Activated T-helper 1 cell treated with anti-CD3 and anti-CD28 coated beads, Interleukin-12 subunit alpha, Interleukin-12 subunit beta, Interleukin-2, Interleukin-4 antibody, amounts not matched to agents 30 ng/mL and 10 ng/mL and 1 ng/mL, durations not matched to agents 14 hours and 24 hours and 36 hours (primary cell): ENCODE results near the gene CYP11A1. TPM values are rescaled to one million over a fixed set of nuclear protein-coding genes. Genes with fewer than 3 reads are reported as not detected.

ENCODE experiments used
- DNase-seq: peaks from one replicate; pipeline ENCODE4 v3.0.0; 2021; ENCODE audit warnings: low spot score
- H3K27ac Mint-ChIP-seq: one replicate; pipeline ENCODE4 v1.8.0; 2021; ENCODE audit warnings: mild to moderate bottlenecking, mixed read lengths
- H3K27me3 Mint-ChIP-seq: one replicate; pipeline ENCODE4 v1.8.0; 2022; ENCODE audit warnings: mild to moderate bottlenecking, moderate library complexity, mixed read lengths; ENCODE audit not compliant: insufficient read depth
- H3K36me3 Mint-ChIP-seq: one replicate; pipeline ENCODE4 v1.8.0; 2021; ENCODE audit warnings: low read depth, mixed read lengths
- H3K4me1 Mint-ChIP-seq: one replicate; pipeline ENCODE4 v1.8.0; 2021; ENCODE audit warnings: low read depth, mixed read lengths
- H3K4me3 Mint-ChIP-seq: one replicate; pipeline ENCODE4 v1.8.0; 2021; ENCODE audit warnings: mild to moderate bottlenecking, moderate library complexity, mixed read lengths
- H3K9me3 Mint-ChIP-seq: one replicate; pipeline ENCODE4 v1.8.0; 2021; ENCODE audit warnings: mixed read lengths
- intact Hi-C: fragments of 100-400 bp; cut with micrococcal nuclease; formaldehyde crosslinking; loops from one replicate; pipeline ENCODE4 v1.15.1; 2024
- total RNA-seq: library from RNA; stranded (reverse); gene quantifications from 2 replicates; pipeline ENCODE4 v1.2.3, GENCODE V29; 2022

CYP11A1 gene
- total RNA-seq, 1 donor from 2014 or later = not detected

GRCh38 chr15:74398183-74398582 lies 30.7 kb upstream of the CYP11A1 start:
- Mint-ChIP-seq H3K4me1 (peaks cover 99% of the 10 kb centered on the region), H3K4me3 (peak overlapping the region; percentile 37), H3K9me3 (no peaks in the 10 kb centered on the region), H3K27me3 (no peaks in the 10 kb centered on the region), H3K36me3 (peaks cover 8% of the 10 kb centered on the region), H3K27ac (peak overlapping the region; percentile 99)
- intact Hi-C loops = no loop called here
- DNase-seq = no peak

GRCh38 chr15:74397239-74398068 lies 30.0 kb upstream of the CYP11A1 start:
- H3K9me3 Mint-ChIP-seq = no peaks in the 10 kb centered on the region
- H3K27me3 Mint-ChIP-seq = no peaks in the 10 kb centered on the region
- H3K4me1 Mint-ChIP-seq = peaks cover 98% of the 10 kb centered on the region
- peaks cover 8% of the 10 kb centered on the region for H3K36me3 Mint-ChIP-seq
- H3K27ac Mint-ChIP-seq = peak overlapping the region; percentile 99
- DNase-seq = no peak
- H3K4me3 Mint-ChIP-seq = peak overlapping the region; percentile 37
- intact Hi-C loops = no loop called here

- Mint-ChIP-seq H3K9me3 (no peaks in the 10 kb centered on the region), H3K36me3 (peaks cover 8% of the 10 kb centered on the region), H3K27ac (peak overlapping the region; percentile 99), H3K4me3 (peak overlapping the region; percentile 71), H3K27me3 (no peaks in the 10 kb centered on the region), H3K4me1 (peaks cover 98% of the 10 kb centered on the region)
- intact Hi-C loops = loop anchor here (1.0 kb wide), 1 partner anchor 11 kb away; no protein-coding TSS in a partner anchor
- DNase-seq = no peak
These were observed 29.2 kb upstream of the CYP11A1 start for GRCh38 chr15:74396445-74397238.

GRCh38 chr15:74396146-74396438 lies 28.6 kb upstream of the CYP11A1 start:
- DNase-seq = no peak

GRCh38 chr15:74395319-74396145 lies 28.1 kb upstream of the CYP11A1 start:
- H3K27me3 Mint-ChIP-seq = no peaks in the 10 kb centered on the region
- DNase-seq = no peak
- intact Hi-C loops = loop anchor here (1.0 kb wide), 1 partner anchor 10 kb away; no protein-coding TSS in a partner anchor
- H3K4me1 Mint-ChIP-seq = peaks cover 98% of the 10 kb centered on the region
- H3K9me3 Mint-ChIP-seq = no peaks in the 10 kb centered on the region
- H3K27ac Mint-ChIP-seq = peak overlapping the region; percentile 99
- H3K36me3 Mint-ChIP-seq = peaks cover 12% of the 10 kb centered on the region
- H3K4me3 Mint-ChIP-seq = no peak overlapping the region

More at GRCh38 chr15:74396146-74396438, 28.6 kb upstream of the CYP11A1 start:
- no peaks in the 10 kb centered on the region for H3K9me3 Mint-ChIP-seq
- H3K27me3 Mint-ChIP-seq = no peaks in the 10 kb centered on the region
- H3K4me3 Mint-ChIP-seq = no peak overlapping the region
- peaks cover 98% of the 10 kb centered on the region for H3K4me1 Mint-ChIP-seq
- H3K36me3 Mint-ChIP-seq = peaks cover 11% of the 10 kb centered on the region
- intact Hi-C loops = loop anchor here (1.0 kb wide), 1 partner anchor 11 kb away; no protein-coding TSS in a partner anchor
- H3K27ac Mint-ChIP-seq = peak overlapping the region; percentile 99

- intact Hi-C loops = no loop called here
- DNase-seq = no peak
- H3K27ac Mint-ChIP-seq = peak overlapping the region; percentile 92
- H3K4me1 Mint-ChIP-seq = peaks cover 94% of the 10 kb centered on the region
- H3K9me3 Mint-ChIP-seq = no peaks in the 10 kb centered on the region
- no peaks in the 10 kb centered on the region for H3K27me3 Mint-ChIP-seq
- H3K4me3 Mint-ChIP-seq = no peak overlapping the region
- H3K36me3 Mint-ChIP-seq = peaks cover 13% of the 10 kb centered on the region
These were observed 26.8 kb upstream of the CYP11A1 start for GRCh38 chr15:74394090-74394846.

- no peaks in the 10 kb centered on the region for H3K27me3 Mint-ChIP-seq
- H3K36me3 Mint-ChIP-seq = peaks cover 13% of the 10 kb centered on the region
- H3K27ac Mint-ChIP-seq = peak overlapping the region; percentile 92
- intact Hi-C loops = no loop called here
- no peaks in the 10 kb centered on the region for H3K9me3 Mint-ChIP-seq
- no peak overlapping the region for H3K4me3 Mint-ChIP-seq
- H3K4me1 Mint-ChIP-seq = peaks cover 92% of the 10 kb centered on the region
- DNase-seq = no peak
These were observed 26.0 kb upstream of the CYP11A1 start for GRCh38 chr15:74393423-74393822.

- Mint-ChIP-seq H3K4me1 (peaks cover 87% of the 10 kb centered on the region), H3K9me3 (no peaks in the 10 kb centered on the region)
These were observed 25.5 kb upstream of the CYP11A1 start for GRCh38 chr15:74392902-74393301.

GRCh38 chr15:74392451-74392830 lies 25.0 kb upstream of the CYP11A1 start:
- peaks cover 11% of the 10 kb centered on the region for H3K36me3 Mint-ChIP-seq
- peak overlapping the region; percentile 37 for H3K4me3 Mint-ChIP-seq
- no peak for DNase-seq
- no peaks in the 10 kb centered on the region for H3K27me3 Mint-ChIP-seq
- intact Hi-C loops = no loop called here
- no peaks in the 10 kb centered on the region for H3K9me3 Mint-ChIP-seq
- peaks cover 82% of the 10 kb centered on the region for H3K4me1 Mint-ChIP-seq
- peak overlapping the region; percentile 92 for H3K27ac Mint-ChIP-seq

More at GRCh38 chr15:74392902-74393301, 25.5 kb upstream of the CYP11A1 start:
- intact Hi-C loops = no loop called here
- Mint-ChIP-seq H3K27ac (peak overlapping the region; percentile 92), H3K4me3 (no peak overlapping the region), H3K27me3 (no peaks in the 10 kb centered on the region), H3K36me3 (peaks cover 11% of the 10 kb centered on the region)
- DNase-seq = no peak

- peaks cover 76% of the 10 kb centered on the region for H3K4me1 Mint-ChIP-seq
- H3K4me3 Mint-ChIP-seq = peak overlapping the region; percentile 64
These were observed 24.4 kb upstream of the CYP11A1 start for GRCh38 chr15:74391582-74392450.

GRCh38 chr15:74390647-74391288 lies 23.3 kb upstream of the CYP11A1 start:
- intact Hi-C loops = no loop called here
- H3K4me1 Mint-ChIP-seq = peaks cover 70% of the 10 kb centered on the region
- H3K36me3 Mint-ChIP-seq = peaks cover 9% of the 10 kb centered on the region
- no peak for DNase-seq
- no peaks in the 10 kb centered on the region for H3K9me3 Mint-ChIP-seq
- H3K27ac Mint-ChIP-seq = peak overlapping the region; percentile 79
- H3K27me3 Mint-ChIP-seq = no peaks in the 10 kb centered on the region
- H3K4me3 Mint-ChIP-seq = peak overlapping the region; percentile 46

More at GRCh38 chr15:74391582-74392450, 24.4 kb upstream of the CYP11A1 start:
- Mint-ChIP-seq H3K27ac (peak overlapping the region; percentile 92), H3K27me3 (no peaks in the 10 kb centered on the region), H3K9me3 (no peaks in the 10 kb centered on the region), H3K36me3 (peaks cover 11% of the 10 kb centered on the region)
- no peak for DNase-seq
- intact Hi-C loops = no loop called here
